Heart left ventricle (tissue), 16 donors: ENCODE measurements around the gene TJAP1. TPM values are rescaled to one million over a fixed set of nuclear protein-coding genes. Genes with fewer than 3 reads are reported as not detected.

ENCODE experiments used
- ATAC-seq, 4 donors: fragments of 200-7000 bp; cut with Tn5 transposase; one replicate each; pipeline ENCODE4 v1.9.1; 2020 to 2022; ENCODE audit warnings: moderate library complexity in 4 of 4, mild to moderate bottlenecking in 3 of 4, moderate number of reproducible peaks in 1 of 4
- DNase-seq, 5 donors: peaks; one replicate each; pipeline ENCODE4 v3.0.0-alpha.2; 2020
- H3K27ac ChIP-seq, 12 donors: fragments of 200-600 bp; sonication (generic) in 4 of 12; one replicate each; pipeline versions ENCODE4 v1.5.0 to v1.8.0; 2016 to 2022; ENCODE audit warnings: mild to moderate bottlenecking in 2 of 12
- H3K27me3 ChIP-seq, 9 donors: fragments of 200-600 bp; sonication (generic) in 2 of 9; one replicate each; pipeline versions ENCODE4 v1.5.1 to v1.8.0; 2016 to 2022; ENCODE audit warnings: mild to moderate bottlenecking in 3 of 9
- H3K36me3 ChIP-seq, 9 donors: fragments of 200-600 bp; sonication (generic) in 2 of 9; one replicate each; pipeline versions ENCODE4 v1.5.0 to v1.8.0; 2018 to 2022; ENCODE audit warnings: mild to moderate bottlenecking in 2 of 9
- H3K4me1 ChIP-seq, 12 donors: fragments of 200-600 bp; sonication (generic) in 4 of 12; one replicate each; pipeline versions ENCODE4 v1.5.0 to v1.8.0; 2016 to 2022; ENCODE audit warnings: mild to moderate bottlenecking in 3 of 12
- H3K4me3 ChIP-seq, 12 donors: fragments of 200-600 bp; sonication (generic) in 4 of 12; one replicate each; pipeline versions ENCODE4 v1.5.0 to v1.8.0; 2017 to 2022; ENCODE audit warnings: mild to moderate bottlenecking in 9 of 12, moderate library complexity in 4 of 12
- H3K9me3 ChIP-seq, 12 donors: fragments of 200-600 bp; sonication (generic) in 4 of 12; one replicate each; pipeline versions ENCODE4 v1.5.0 to v1.8.0; 2016 to 2022; ENCODE audit warnings: mild to moderate bottlenecking in 1 of 12
- POLR2A ChIP-seq, 2 donors: fragments of 450-650 bp; IDR thresholded peaks; one replicate each; pipeline ENCODE4 v1.6.1; 2017; ENCODE audit warnings: antibody characterized with exemption in 2 of 2, mild to moderate bottlenecking in 2 of 2, moderate library complexity in 2 of 2
- WGBS, 4 donors: extraction: QIAGEN DNeasy Blood & Tissue Kit in 2 of 4; methylation state at CpG; one replicate each; pipeline versions ENCODE4 v1.1.5 to v1.1.7; 2013 to 2018; 5-methylcytosine and 5-hydroxymethylcytosine counted together
- intact Hi-C, 10 donors: fragments of 100-400 bp; cut with DNase I; formaldehyde crosslinking; loops; one replicate each; pipeline versions ENCODE4 v1.11.1 to v1.14.2; 2022
- microRNA-seq, 4 donors: library from miRNA; unstranded; fragments of <30 nt; microRNA quantifications; one replicate each; pipeline versions ENCODE4 to v1.2.0, GENCODE V29; 2017 to 2020
- polyA plus RNA-seq, 2 donors: library from polyadenylated mRNA; stranded (reverse); fragments of 200-250 nt; gene quantifications; one replicate each; pipeline ENCODE4 v1.2.3, GENCODE V29; 2013
- total RNA-seq, 9 donors: library from RNA; depleted of rRNA in 2 of 9; stranded (reverse); fragments of >200 nt in 2 of 9; fragmentation: NEBNext Ultra II Directional in 3 of 9; extraction: Animal tissue kit (Norgen Biotek cat#: 25700) in 3 of 9; gene quantifications; one replicate each; pipeline versions ENCODE4 v1.1.0 to v1.2.4, GENCODE V29; 2016 to 2023
- TF ChIP-seq, protein P1 (sequence below), 12 donors: fragments of 200-600 bp; sonication (generic) in 4 of 12; IDR thresholded peaks; one replicate each; pipeline versions ENCODE4 v1.5.0 to v1.8.0; 2018 to 2022; ENCODE audit warnings: antibody characterized with exemption in 12 of 12, mild to moderate bottlenecking in 5 of 12
- donor health status: ischemic (EF 13 %, LVEDD 7.1; RV severe dilation, severe dysfunction).
- donor health status: healthy with polysubstance abuse.
- donor health status: DM: no; HTN: yes; CAD: no.
- donor health status: DM: no; HTN: no; CAD: no.
- donor health status: ischemic (EF 25% LVEDD 6.9; RV normal size, moderate dysfunction).
- donor health status: ischemic (EF 25% LVEDD 5.7; RV mildly dilated, moderate dysfunction).
- donor health status: healthy.
- donor health status: DM: yes; HTN: yes; CAD: no.
- donor health status: ischemic (EF 35%, LVEDD 5.7; RV mildly dilated, moderate dysfunction).
- donor health status: nonischemic (EF 11% LVEDD 7.7; RV severe dilation, severe dysfunction).
- donor health status: DM: yes; HTN: yes; CAD: no.
- donor health status: PGD.
- donor health status: ischemic (EF 29% LVEDD 5.4; RV normal size, mild dysfunction).
- donor health status: nonischemic (EF 23%, LVEDD 6.1; RV moderate dilation, normal function).

The TJAP1 gene
- total and polyA plus RNA-seq, 11 donors: 16.5 to 34.5 (median 18.7) TPM

DNA sequence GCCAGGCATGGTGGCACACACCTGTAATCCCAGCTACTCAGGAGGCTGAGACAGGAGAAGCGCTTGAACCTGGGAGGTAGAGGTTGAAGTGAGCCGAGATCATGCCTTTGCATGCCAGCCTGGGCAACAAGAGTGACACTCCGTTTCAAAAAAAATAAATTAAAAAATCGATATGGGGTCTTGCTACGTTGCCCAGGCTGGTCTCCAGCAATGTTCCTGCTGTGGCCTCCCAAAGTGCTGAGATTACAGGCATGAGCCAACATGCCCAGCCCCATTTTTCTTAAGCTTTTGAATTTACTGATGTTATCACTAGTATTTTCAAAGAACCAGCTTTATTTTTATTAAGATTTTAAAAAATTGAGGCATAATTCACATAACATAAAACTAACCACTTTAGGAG, 63.1 kb downstream of the TJAP1 start:
- ATAC-seq (no peak), DNase-seq (no peak)
- Histone ChIP-seq H3K9me3 (no peaks in the 10 kb centered on the region), H3K4me3 (no peak overlapping the region), H3K4me1 (no peaks in the 10 kb centered on the region), H3K27me3 (no peaks in the 10 kb centered on the region), H3K36me3 (peaks cover 0 to 90% (median 72%) of the 10 kb centered on the region in 9 donors), H3K27ac (no peak overlapping the region)
- intact Hi-C loops: no loop called here
- TF ChIP-seq, protein P1, sequence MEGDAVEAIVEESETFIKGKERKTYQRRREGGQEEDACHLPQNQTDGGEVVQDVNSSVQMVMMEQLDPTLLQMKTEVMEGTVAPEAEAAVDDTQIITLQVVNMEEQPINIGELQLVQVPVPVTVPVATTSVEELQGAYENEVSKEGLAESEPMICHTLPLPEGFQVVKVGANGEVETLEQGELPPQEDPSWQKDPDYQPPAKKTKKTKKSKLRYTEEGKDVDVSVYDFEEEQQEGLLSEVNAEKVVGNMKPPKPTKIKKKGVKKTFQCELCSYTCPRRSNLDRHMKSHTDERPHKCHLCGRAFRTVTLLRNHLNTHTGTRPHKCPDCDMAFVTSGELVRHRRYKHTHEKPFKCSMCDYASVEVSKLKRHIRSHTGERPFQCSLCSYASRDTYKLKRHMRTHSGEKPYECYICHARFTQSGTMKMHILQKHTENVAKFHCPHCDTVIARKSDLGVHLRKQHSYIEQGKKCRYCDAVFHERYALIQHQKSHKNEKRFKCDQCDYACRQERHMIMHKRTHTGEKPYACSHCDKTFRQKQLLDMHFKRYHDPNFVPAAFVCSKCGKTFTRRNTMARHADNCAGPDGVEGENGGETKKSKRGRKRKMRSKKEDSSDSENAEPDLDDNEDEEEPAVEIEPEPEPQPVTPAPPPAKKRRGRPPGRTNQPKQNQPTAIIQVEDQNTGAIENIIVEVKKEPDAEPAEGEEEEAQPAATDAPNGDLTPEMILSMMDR (IDR thresholded peaks at IDR 0.05): no peak
- no peak for TF ChIP-seq POLR2A (IDR thresholded peaks at IDR 0.05)
- 94 to 99% (median 98%) methylated on average over 5 of the region's 5 CpGs for WGBS, 4 donors

DNA sequence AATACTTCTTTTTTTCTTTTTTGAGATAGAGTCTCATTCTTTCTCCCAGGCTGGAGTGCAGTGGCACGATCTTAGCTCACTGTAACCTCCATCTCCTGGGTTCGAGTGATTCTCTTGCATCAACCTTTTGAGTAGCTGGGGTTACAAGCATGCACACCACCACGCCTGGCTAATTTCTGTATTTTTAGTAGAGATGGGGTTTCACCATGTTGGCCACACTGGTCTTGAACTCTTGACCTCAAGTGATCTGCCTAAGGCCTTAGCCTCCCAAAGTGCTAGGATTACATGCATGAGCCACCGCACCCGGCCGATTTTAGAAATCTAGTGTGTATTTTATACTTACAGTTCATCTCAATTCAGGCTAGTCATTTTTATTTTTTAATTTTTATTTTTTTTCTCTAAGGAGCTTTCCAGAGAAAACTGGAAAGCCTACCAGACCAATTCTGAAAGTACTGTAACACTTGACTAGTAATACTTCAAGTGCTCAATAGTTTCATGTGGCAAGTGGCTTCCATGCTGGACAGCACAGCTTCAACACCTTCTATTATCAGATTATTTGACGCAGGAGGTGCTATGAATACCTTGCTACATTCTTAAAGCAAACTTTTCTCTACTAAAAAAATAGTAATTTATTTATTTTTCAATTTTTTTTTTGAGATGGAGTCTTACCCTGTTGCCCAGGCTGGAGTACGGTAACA, 64.6 kb downstream of the TJAP1 start:
- Histone ChIP-seq H3K36me3 (peaks cover 0 to 93% (median 79%) of the 10 kb centered on the region in 9 donors), H3K4me3 (no peak overlapping the region), H3K27me3 (no peaks in the 10 kb centered on the region), H3K9me3 (no peaks in the 10 kb centered on the region), H3K27ac (no peak overlapping the region), H3K4me1 (no peaks in the 10 kb centered on the region)
- WGBS, 4 donors: 93 to 95% (median 94%) methylated on average over 8 of the region's 8 CpGs
- ATAC-seq (no peak), DNase-seq (no peak)
- TF ChIP-seq, protein P1 (IDR thresholded peaks at IDR 0.05): no peak
- TF ChIP-seq POLR2A (IDR thresholded peaks at IDR 0.05): no peak
- intact Hi-C loops: no loop called here

DNA sequence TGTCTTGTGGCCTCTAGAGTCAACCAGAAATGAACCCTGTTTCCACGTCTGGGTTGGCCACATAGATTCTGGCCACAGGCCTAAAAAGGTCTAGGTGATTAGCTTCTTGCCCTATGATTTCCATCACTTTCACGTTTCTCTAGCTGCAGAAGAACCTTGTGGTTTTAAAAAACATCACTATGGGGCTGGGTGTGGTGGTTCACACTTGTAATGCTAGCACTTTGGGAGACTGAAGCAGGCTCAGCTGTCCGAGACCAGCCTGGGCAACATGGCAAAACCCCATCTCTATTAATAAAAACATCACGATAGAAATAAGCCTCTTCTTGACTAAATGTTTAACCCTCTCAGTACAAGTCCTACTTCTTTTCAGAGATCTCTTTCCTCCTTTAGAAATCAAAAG, 67.1 kb downstream of the TJAP1 start:
- H3K9me3 ChIP-seq: no peaks in the 10 kb centered on the region
- intact Hi-C loops: no loop called here
- no peaks in the 10 kb centered on the region for H3K4me1 ChIP-seq
- ATAC-seq: no peak
- no peak overlapping the region for H3K27ac ChIP-seq
- no peaks in the 10 kb centered on the region for H3K27me3 ChIP-seq
- H3K4me3 ChIP-seq: no peak overlapping the region
- peaks cover 0 to 99% (median 96%) of the 10 kb centered on the region in 9 donors for H3K36me3 ChIP-seq
- TF ChIP-seq POLR2A (IDR thresholded peaks at IDR 0.05): no peak
- TF ChIP-seq, protein P1 (IDR thresholded peaks at IDR 0.05): no peak
- 60 to 72% (median 64%) methylated on average over 4 of the region's 4 CpGs for WGBS, 4 donors
- no peak for DNase-seq

DNA sequence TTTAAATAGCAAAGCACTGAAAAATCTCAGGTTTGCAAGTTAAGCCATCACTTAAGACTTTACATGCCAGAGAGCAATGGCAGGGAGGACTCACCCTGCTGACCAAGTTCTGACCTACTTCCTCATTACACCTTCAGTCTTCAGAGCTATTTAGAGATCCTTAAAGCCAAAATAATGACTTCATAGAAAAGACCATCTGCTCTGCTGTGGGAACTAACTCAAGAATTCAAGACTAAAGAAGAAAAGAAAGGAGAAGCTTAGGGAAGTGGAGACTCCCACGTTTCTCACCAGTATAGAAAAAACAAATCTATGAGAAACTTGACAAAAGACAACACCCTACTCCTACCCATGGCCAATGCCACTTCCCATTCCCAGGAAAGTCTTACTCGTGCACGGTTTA, 69.9 kb downstream of the TJAP1 start:
- H3K9me3 ChIP-seq: no peaks in the 10 kb centered on the region
- no peaks in the 10 kb centered on the region for H3K27me3 ChIP-seq
- peaks cover 0 to 100% (median 99%) of the 10 kb centered on the region in 9 donors for H3K36me3 ChIP-seq
- TF ChIP-seq, protein P1 (IDR thresholded peaks at IDR 0.05): no peak
- TF ChIP-seq POLR2A (IDR thresholded peaks at IDR 0.05): no peak
- intact Hi-C loops: no loop called here
- DNase-seq (no peak), ATAC-seq (no peak)
- WGBS, 4 donors: 79 to 88% (median 84%) methylated on average over 3 of the region's 3 CpGs
- H3K4me1 ChIP-seq: no peaks in the 10 kb centered on the region
- H3K27ac ChIP-seq: no peak overlapping the region
- no peak overlapping the region for H3K4me3 ChIP-seq

Small RNAs within 50 kb of the gene (microRNA-seq; reads per million reads assigned to microRNA genes)
- 0 to 1.0 (median 0.19) reads per million in 4 donors for gene MIR6780B

Other genes with a start within 250 kb of the TJAP1 start
- gene DNPH1, start 248.1 kb upstream of the TJAP1 start, total RNA-seq: 10 to 100 TPM; 18.9 to 63.7 (median 25.7) TPM
- 10 to 100 TPM; 37.9 to 45.5 TPM for gene DNPH1, start 248.1 kb upstream of the TJAP1 start, polyA plus RNA-seq
- gene TTBK1, start 234.1 kb upstream of the TJAP1 start, total RNA-seq: under 1 TPM; 0.04 to 0.52 (median 0.29) TPM
- under 1 TPM; 0.07 to 0.23 TPM for gene TTBK1, start 234.1 kb upstream of the TJAP1 start, polyA plus RNA-seq
- under 1 TPM in 4 of 9 donors, not detected in 5; 0.12 to 0.32 (median 0.14) TPM for gene SLC22A7, start 179.3 kb upstream of the TJAP1 start, total RNA-seq
- under 1 TPM in 1 of 2 donors, not detected in 1; 0.23 TPM for gene SLC22A7, start 179.3 kb upstream of the TJAP1 start, polyA plus RNA-seq
- gene CRIP3, start 168.7 kb upstream of the TJAP1 start, total RNA-seq: 10 to 100 TPM in 6 of 9 donors, 1 to 10 TPM in 3; 3.7 to 63.3 (median 20.9) TPM
- 10 to 100 TPM in 1 of 2 donors, 1 to 10 TPM in 1; 3.6 to 66.7 TPM for gene CRIP3, start 168.7 kb upstream of the TJAP1 start, polyA plus RNA-seq
- gene ZNF318, start 107.9 kb upstream of the TJAP1 start, total RNA-seq: 10 to 100 TPM; 10.5 to 15.7 (median 14.3) TPM
- gene ZNF318, start 107.9 kb upstream of the TJAP1 start, polyA plus RNA-seq: 1 to 10 TPM; 7.3 to 9.2 TPM
- gene ABCC10, start 50.0 kb upstream of the TJAP1 start, total RNA-seq: 10 to 100 TPM in 5 of 9 donors, 1 to 10 TPM in 4; 6.4 to 18.3 (median 10.3) TPM
- 10 to 100 TPM in 1 of 2 donors, 1 to 10 TPM in 1; 7.3 to 19.6 TPM for gene ABCC10, start 50.0 kb upstream of the TJAP1 start, polyA plus RNA-seq
- gene DLK2, start 22.0 kb upstream of the TJAP1 start, total RNA-seq: 1 to 10 TPM in 8 of 9 donors, under 1 TPM in 1; 0.61 to 4.1 (median 2.6) TPM
- 1 to 10 TPM; 3.2 to 8.1 TPM for gene DLK2, start 22.0 kb upstream of the TJAP1 start, polyA plus RNA-seq
- 1 to 10 TPM in 8 of 9 donors, under 1 TPM in 1; 0.50 to 5.1 (median 1.9) TPM for gene LRRC73, start 32.8 kb downstream of the TJAP1 start, total RNA-seq
- 1 to 10 TPM in 1 of 2 donors, under 1 TPM in 1; 0.53 to 1.9 TPM for gene LRRC73, start 32.8 kb downstream of the TJAP1 start, polyA plus RNA-seq
- gene YIPF3, start 39.4 kb downstream of the TJAP1 start, total RNA-seq: 10 to 100 TPM; 63.4 to 90.3 (median 75.3) TPM
- gene YIPF3, start 39.4 kb downstream of the TJAP1 start, polyA plus RNA-seq: 100 to 1,000 TPM in 1 of 2 donors, 10 to 100 TPM in 1; 64.5 to 132 TPM
- gene POLR1C, start 39.5 kb downstream of the TJAP1 start, total RNA-seq: 10 to 100 TPM in 8 of 9 donors, 1 to 10 TPM in 1; 9.5 to 20.6 (median 13.5) TPM
- 10 to 100 TPM; 11.6 to 52.9 TPM for gene POLR1C, start 39.5 kb downstream of the TJAP1 start, polyA plus RNA-seq
- gene XPO5, start 98.5 kb downstream of the TJAP1 start, total RNA-seq: 10 to 100 TPM; 11.8 to 22.4 (median 17.2) TPM
- 10 to 100 TPM in 1 of 2 donors, 1 to 10 TPM in 1; 6.0 to 12.7 TPM for gene XPO5, start 98.5 kb downstream of the TJAP1 start, polyA plus RNA-seq
- 10 to 100 TPM in 5 of 9 donors, 1 to 10 TPM in 4; 5.5 to 12.2 (median 10.1) TPM for gene POLH, start 98.6 kb downstream of the TJAP1 start, total RNA-seq
- gene POLH, start 98.6 kb downstream of the TJAP1 start, polyA plus RNA-seq: 1 to 10 TPM; 2.3 to 3.2 TPM
- 10 to 100 TPM; 16.6 to 37.1 (median 26.1) TPM for gene GTPBP2, start 151.7 kb downstream of the TJAP1 start, total RNA-seq
- 10 to 100 TPM; 24.1 to 37.0 TPM for gene GTPBP2, start 151.7 kb downstream of the TJAP1 start, polyA plus RNA-seq
- gene MAD2L1BP, start 158.3 kb downstream of the TJAP1 start, total RNA-seq: 10 to 100 TPM; 24.5 to 33.7 (median 26.6) TPM
- 10 to 100 TPM; 19.8 to 38.6 TPM for gene MAD2L1BP, start 158.3 kb downstream of the TJAP1 start, polyA plus RNA-seq
- under 1 TPM in 6 of 9 donors, not detected in 3; 0.09 to 0.18 (median 0.14) TPM for gene RSPH9, start 167.5 kb downstream of the TJAP1 start, total RNA-seq
- under 1 TPM; 0.29 to 0.50 TPM for gene RSPH9, start 167.5 kb downstream of the TJAP1 start, polyA plus RNA-seq
- 10 to 100 TPM; 37.4 to 66.1 (median 39.1) TPM for gene MRPS18A, start 210.2 kb downstream of the TJAP1 start, total RNA-seq
- gene MRPS18A, start 210.2 kb downstream of the TJAP1 start, polyA plus RNA-seq: 100 to 1,000 TPM in 1 of 2 donors, 10 to 100 TPM in 1; 55.3 to 105 TPM